ENCODE data around the gene RNF40. TPM values are rescaled to one million over a fixed set of nuclear protein-coding genes. Genes with fewer than 3 reads are reported as not detected.

The RNF40 gene
- total and polyA plus RNA-seq, 2 of the 8 experiments (the other 6 are each of a cell fraction or from before 2014, with no cell fraction given), result 38.5 to 68.7 TPM

DNA sequence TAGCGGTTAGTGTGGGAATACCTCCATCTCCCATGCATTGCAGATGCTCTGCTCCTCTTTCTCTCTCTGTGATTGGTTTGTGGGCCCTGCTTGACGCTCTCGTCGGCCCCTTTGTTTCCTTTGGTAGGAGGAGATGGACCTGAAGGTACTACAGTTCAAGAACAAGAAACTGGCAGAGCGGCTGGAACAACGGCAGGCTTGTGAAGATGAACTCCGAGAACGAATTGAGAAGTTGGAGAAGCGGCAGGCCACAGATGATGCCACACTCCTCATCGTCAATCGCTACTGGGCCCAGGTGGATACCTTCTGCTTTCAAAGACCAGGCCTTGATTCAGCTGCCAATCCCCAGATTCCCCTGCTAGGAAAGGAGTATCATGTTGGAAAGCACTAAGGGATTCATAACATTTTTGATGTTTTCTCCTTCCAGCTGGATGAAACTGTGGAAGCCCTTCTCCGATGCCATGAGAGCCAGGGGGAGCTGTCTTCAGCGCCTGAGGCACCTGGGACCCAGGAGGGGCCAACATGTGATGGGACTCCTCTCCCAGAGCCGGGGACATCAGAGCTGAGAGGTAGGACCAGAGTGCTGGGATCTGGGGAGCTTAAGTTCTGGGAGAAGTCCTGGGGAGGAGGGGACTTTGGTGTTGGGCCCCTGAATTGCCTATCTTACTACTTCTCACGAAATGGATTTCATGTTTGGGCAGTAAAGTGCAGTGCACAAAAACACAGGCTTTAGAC lies 1.0 kb downstream of the RNF40 start (continued):
- no peak for TF ChIP-seq MAX (IDR thresholded peaks at IDR 0.05)

Measured in H1 (cell line).